IPS-NIHi11 (cell line): Measurements from ENCODE around the gene AP1B1.

Source experiments
- DNase-seq: peaks from one replicate; pipeline ENCODE4 v3.0.0; 2012; ENCODE audit warnings: mixed read lengths, low spot score

Gene AP1B1

DNA sequence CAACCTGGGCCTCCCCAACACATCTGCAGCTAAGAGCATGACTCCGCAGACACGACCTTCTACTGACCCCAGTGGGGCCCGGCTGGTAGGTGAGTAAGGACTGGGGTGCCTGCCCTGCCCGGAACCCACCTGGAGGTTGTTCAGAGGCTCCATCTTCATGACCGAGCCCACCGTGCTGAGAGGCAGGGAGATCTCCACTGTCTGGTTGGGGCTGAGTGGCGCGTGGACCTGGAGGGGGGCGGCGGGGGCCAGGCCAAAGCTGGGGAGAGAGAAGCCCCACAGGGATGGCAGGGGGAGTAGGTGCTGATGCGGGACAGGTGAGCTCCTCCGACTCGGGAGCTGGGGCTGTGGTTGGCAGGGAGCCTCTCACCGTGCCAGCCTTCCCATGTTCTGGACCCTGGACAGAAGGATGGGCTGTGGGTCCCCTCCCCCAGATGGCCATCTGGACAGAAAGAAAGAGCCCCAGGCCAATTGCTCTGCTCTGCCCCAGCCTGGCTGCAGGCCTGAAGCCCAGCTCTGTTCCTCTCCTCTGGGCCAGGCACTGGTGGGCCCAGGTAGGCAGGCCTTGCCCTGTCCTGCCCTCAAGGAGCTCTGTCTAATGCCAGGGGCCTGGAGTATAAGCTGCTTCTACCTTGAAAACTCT, 56.6 kb downstream of the AP1B1 start:
- no peak for DNase-seq

DNA sequence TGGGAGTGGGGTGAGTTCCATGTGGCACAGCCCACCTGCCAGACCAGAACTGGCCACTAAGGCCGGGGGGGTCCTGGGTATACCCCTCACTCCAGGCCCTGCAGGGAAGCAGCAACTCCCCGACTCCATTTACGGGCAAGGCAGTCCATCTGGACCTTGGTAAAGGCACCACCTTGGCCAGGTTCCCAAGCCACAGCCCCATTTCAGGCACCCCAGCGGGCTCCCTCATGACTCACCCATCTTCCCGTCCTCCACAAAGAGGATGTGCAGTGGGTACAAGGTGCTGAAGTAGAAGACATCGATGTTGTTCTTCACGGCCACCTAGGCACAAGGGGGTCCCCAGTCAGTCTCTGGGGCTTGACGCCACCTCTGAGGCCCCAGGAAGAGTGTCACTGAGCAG, 57.2 kb downstream of the AP1B1 start:
- DNase-seq = no peak

DNA sequence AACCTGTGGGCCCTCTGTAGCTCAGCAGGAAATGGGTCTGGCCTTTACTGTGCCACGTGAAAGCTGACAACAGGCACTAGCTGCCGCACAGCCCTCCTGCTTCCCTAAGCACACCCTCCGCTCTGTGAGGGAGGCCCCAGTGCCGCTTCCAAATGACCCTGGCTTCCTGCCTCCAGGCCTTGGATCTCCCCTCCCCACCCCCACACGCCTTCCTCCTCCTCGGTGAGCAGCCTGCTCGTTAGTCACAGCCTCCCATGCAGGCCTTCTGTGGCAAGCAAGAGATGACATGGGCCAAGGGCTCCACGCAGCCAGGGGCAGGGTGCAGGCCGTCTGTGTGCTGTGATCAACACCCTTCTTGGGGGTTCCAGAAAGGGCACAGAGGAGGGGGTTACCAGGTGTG, 57.6 kb downstream of the AP1B1 start:
- no peak for DNase-seq

DNA sequence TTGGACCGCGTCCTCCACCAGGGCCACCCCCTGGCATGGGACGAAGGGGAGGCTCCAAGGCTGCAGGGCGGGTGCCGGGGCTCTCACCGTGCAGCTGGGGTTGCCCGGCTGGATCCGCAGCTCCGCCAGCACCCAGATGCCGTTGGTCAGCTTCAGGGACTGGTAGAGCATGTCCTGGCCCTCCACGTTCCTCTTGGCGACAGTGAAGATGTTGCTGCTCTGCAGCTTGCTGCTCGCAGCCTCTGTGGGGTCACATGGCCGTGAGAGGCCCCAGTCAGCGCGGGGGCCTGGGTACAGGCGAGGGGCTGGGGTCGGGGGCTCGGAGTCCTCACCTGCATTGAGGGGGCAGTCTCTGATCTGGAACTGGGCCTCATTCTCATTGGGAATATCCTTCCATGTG, 58.1 kb downstream of the AP1B1 start:
- no peak for DNase-seq

DNA sequence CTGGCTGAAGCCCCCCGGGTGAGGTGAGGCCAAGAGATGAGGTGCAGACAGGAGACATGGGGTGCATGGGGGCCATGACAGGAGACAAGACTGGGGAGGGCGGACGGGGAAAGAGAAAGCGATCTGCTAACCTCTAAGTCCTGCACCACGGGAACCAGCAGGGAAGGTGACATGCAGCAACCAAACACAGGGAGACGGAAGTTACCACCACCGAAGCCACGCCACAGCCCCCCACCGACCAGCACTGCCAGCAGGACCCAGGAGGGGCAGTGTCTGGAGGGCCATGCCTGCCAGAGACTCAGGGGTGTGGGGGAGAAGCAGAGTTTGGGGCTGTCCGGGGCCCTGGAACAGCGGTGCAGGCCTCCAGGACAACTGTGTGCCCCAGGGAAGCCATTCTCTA, 58.8 kb downstream of the AP1B1 start:
- no peak for DNase-seq

DNA sequence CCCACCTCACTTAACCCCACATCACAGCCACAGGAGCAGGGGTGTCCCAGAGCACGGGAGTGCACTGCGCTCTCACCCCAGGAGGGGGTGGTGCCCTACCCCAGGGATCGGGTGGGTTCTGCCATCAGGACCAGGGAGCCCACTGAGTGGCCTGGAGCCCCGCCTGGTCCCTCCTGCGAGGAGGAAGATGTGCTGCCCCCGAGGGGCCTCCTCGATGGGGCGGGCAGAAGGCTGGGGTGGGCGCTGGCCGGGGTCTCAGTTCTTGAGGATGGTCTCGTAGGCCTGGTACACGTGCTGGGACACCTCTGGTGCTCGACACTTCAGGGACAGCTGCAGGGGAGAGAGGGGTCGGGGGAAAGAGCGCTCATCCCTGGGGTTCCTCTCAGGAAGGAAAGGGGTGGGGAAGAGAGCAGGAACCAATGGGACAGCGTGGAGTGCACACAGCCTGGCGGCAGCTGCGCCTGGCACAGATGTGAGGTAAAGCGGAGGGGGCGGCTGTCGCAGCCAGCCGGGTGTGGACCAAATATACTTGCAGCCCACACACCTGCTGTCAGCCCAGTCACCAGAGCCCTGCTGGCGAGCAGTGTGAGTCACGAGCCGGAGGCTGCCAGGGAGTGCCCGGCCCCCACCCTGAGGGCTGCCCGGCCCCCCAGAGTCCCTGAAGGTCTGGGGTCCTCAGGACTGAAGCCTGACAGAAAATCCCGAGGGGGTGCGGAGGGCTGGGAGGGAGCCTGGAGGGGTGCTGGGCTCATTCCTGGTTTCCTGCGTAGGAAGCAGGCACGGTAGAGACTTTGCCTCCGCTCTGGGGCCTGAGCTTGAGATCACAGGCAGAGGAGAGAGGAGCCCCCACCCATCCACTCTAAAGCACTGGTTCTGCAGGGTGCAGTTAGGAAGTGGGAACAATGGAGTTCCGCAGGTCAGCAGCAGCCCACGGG, 59.5 kb downstream of the AP1B1 start:
- no peak for DNase-seq

DNA sequence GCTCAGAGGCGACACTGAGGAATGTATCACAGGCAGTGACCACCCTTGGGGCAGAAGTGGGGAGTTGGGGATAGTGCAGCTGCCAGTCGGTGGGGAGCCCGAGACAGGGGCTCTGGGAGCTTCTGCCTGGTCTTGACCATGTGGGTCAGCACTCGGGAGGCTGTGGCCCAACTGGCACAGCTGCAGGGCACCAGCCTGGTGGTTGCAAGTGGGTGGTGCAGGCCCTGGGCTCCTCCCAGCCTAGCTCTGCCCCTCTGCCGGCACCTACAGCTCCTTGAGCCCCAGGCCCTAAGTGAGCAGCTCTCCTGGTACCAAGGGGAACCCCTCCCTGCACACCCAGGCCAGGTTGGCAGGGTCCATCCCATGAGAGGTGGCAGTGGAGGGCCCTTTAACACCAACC, 60.3 kb downstream of the AP1B1 start:
- DNase-seq = no peak

DNA sequence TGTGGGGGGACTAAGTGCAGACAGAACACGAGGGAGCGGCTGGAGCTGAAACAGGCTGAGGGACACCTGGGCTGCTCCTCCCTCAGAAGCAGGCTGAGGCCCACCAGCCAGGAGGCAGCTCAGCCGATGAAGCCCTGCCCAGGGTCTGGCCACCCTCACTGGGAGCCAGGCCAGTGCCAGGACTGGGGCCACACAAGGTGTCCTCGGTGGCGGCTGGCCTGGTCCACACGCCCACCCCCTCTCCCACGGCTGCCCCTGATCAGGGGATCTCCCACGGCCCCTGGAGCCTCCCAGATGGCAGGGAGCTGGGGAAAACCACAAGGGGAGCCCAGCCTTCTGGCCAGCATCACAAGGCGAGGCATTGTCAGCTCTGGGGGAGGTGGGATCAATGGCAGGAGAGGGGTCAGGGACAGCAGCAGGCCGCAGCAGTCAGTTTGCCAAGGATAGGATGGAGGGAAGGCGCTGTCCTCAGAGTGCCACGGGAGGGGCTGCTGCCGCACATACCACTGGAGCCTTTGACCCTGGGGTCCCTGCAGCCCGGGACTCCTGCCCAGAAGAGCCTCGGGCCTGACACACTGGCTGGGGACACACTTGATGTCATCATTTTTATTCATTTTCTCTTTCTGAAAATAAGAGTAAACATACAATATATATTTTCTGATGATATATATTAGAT, 61.1 kb downstream of the AP1B1 start:
- DNase-seq = no peak

DNA sequence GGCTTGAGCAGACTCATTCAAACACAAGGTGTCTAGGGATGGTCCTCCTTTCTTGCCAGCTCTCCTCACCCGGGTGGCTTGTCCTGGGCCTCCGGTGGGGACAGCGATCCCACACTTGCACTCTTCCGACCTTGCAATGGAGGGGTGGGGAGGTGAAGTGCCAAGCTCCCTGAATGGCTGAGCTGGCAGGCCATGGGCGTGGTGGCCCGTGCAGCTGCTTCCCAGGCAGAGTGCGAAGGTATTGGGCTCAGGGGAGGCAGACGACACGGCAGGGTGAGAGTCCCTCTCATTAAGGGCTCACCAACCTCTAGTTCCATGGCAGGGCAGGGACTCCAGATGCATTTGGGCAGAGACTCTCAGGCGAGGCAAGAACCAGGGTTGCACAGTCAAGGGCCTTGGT, 61.9 kb downstream of the AP1B1 start:
- DNase-seq = no peak

DNA sequence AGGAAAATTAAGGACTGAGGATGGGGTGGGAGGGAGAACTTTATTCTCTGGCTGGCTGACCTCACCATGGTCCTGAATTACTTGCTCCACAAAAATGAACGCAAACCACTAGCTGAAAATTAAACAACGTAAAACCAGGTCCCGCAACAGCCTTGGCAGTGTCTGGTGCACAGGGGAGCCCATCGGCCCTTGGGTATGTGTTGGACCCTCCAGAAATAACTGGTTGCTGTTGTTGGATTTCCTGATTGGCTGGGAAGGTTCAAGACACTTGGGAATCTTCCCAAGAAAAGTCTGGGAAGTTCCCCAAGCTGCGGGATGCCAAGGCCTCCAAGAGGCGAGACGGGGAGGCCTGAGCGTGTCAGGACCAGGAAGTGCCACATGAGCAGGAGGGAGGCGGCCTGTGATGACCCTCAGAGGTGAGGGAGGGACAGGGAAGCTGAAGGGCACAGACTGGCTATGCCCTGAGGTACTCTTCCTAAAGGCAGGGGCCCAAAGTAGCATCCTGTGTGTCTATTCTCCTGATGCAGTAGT, 62.5 kb downstream of the AP1B1 start:
- no peak for DNase-seq

DNA sequence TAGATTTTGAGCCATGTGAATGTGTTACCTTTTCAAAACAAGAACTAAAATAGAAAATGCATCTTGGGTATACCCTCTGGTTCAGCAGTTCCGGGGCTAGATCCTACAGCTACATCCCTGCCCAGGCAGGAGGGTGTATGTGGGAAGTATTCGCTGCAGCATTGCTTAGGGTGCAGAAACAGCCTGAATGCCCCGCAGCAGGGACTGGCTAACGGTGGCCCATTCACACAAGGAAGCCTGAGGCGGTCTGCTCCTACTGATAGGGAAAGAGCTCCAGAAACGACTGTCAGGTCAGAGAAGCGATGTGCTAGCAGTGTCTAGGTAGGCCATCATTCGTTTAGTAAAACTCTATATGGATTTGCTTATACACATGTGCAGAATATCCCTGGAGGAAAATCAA, 63.0 kb downstream of the AP1B1 start:
- no peak for DNase-seq

DNA sequence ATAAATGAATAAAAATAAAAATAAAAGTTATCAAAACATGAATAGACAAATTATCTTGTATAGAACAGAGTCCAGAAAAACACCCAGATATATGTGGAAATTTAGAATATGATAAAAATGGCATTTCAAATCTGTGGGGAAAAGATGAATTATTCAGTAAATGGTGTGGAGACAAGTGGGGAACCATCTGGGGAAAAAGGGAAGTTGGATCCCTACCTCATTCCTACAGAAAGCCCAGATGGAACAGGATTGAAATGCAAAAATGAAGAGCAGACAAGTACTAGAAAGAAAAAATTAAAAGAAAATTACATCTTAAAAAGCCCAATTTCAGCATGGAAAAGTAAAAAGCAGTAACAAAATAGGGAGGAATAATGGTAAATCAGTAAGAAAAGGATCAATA, 64.7 kb downstream of the AP1B1 start:
- DNase-seq = no peak

DNA sequence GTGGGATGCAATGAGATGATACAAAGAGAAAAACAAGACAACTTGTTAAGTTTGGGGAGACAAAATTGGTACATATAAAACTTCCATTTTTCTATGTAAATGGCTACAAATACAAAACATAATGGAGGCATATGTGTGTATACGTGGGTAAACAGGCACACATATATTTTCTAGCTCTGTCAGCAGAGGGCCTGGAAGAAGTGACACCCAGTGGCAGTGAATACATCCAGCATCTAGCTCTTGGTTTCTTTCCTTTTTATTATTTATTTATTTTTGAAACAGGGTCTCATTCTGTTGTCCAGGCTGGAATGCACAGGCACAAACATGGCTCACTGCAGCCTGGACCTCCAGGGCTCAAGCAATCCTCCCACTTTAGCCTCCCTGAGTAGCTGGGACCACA, 67.8 kb downstream of the AP1B1 start:
- DNase-seq = no peak

DNA sequence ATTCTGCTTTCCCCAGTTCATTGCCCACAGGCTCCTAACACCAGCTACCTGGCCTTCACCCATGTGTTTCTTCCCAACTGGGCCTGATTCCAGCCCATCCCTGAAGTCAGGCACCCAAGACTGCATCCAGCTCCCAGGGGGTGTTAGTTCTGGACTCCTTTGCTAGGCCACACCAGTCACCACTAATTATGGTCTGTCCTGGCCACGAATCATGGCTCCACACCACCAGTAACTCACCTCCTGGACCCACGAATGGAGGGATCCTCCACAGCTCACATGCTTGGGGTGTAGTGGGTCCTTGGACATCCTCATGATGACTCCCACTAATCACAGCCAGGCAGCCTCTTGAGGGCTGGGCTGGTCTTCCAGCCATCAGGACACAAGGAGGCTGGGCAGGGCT, 69.3 kb downstream of the AP1B1 start:
- no peak for DNase-seq

DNA sequence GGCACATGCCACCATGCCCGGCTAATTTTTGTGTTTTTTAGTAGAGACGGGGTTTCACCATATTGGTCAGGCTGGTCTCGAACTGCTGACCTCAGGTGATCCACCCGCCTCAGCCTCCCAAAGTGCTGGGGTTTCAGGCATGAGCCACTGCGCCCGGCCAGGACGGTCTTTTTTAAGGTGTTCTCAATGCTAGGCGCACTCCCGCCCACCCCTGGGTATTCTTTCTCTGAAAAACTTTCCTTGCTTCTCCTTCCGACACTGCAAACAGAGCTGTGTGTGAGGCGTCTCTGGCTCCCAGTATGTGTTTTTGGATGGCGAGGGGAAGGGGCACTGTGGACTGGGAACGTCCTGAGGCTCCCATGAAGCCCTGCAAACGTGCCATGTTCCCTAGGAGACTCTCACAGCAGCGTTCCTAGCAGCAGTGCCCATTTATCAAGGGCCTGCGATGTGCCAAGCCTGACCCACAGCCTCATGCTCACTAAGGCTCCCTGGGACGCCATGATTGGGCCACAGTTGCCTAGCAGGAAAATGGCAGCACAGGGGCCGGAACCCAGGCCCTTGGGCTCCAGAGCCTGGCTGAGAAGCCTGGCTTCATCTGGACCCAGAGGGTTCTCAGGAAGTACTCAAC, 70.4 kb downstream of the AP1B1 start:
- no peak for DNase-seq

DNA sequence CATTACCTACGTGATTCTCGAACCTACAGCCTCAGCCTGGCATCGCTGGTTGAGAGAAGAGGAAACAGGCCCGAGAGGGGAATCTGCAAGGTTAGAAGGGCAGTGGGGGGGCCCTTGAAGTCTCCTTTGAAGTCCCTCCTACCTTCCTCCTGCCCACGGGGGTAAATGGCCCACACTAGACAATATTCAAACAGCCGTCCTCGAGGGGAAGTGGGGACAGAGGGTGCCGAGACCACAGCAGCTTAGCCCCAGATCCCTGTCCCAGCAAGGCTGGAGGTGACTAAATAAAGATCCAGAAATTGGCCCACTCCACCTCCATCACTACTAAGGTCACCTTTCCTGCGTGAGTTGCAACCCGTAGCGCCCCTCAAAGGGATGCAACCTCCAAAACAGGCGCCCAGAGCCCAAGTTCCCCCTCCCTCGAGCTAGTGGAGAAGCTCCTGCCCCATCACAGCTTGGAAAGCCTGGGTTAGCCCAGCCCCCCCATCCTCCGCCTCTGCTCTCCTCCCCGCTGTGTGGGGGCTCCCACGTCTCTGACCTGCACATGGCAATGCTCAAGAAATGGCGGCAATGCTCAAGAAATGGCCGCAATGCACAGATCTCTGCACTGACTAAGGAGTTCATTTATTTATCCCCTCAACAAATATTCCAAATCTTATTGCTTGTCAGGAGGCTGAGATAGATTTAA, 72.1 kb downstream of the AP1B1 start:
- no peak for DNase-seq

DNA sequence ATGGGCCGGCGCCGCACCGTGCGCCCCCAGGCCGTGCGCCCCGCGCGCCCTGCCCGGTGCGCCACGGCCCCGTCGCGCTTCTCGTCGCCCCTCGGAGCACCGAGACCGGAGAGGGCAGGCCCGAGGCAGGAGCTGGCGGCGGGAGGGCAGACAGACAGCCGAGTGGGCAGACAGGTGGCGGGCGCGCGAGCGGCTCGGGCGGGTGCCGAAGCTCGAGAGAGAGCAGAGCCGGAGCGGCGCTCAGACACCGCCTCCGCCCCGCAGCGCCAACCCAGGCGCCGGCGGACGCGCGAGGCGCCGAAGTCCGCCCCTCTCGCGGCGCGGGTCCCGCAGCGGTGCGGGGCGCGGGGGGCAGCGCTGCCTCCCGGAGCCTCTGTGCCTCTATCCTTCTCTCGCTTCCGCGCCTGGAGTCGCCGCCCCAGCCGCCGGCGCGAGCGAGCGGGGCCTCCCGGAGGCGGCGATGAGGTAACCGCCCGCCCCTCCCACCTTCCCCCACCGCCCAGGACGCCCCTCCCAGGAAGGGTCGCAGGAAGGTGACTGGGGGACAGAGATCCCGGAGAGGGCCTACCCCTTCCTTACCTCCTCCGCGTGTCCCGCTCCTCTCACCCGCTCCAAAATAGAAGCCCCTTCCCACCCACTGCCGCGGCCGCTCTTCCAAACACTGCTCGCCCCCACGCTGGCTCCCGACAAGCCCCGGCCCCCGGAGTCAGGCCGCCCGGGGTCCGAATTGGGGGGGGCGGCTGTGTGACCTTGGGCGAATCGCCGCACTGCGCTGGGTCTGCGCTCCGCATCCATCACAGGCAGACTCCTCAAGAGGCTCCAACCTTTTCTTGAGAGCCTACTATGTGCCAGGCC, 72.9 kb downstream of the AP1B1 start, which contains the start of gene RASL10A:
RASL10A (minus strand) TSS at position 412 of the 855 bp plus-strand sequence. CDS start 451 bp downstream, outside the sequence.
- peak; percentile 77 for DNase-seq

DNA sequence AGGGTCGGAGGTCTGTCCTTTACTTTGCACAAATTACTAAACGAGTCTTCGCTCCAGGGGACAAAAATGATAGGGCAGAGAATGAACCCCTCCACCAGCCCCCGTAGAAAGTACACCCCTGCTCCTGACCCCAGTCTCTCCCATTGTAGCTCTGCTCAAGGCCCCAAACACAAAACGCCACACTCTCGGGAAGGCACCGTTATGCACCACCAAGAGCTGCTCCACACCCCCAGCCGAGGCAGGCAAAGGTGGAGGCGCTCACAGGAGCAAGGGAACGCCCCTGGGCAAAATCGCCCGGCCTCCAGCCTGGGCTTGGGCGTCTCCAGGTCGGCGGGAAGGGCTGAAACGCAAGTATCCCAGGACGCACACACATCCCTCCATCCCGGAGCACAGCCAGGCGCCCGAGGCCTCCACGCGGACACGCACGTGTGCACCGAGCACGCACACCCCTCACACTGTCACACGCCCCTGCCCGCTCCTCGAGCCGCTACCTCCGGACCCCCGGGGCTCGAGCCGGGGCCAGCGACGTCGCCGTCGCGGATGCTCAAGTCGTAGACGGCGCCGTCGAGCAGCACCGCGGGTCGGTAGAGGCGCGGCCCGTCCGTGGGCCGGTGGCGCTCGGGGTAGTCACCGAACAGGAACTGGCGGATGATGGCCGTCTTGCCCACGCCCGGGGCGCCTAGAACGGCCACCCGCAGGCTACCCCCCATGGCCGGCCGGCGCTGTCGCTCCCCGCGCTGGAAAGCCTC, 73.7 kb downstream of the AP1B1 start:
- peak; percentile 57 for DNase-seq

DNA sequence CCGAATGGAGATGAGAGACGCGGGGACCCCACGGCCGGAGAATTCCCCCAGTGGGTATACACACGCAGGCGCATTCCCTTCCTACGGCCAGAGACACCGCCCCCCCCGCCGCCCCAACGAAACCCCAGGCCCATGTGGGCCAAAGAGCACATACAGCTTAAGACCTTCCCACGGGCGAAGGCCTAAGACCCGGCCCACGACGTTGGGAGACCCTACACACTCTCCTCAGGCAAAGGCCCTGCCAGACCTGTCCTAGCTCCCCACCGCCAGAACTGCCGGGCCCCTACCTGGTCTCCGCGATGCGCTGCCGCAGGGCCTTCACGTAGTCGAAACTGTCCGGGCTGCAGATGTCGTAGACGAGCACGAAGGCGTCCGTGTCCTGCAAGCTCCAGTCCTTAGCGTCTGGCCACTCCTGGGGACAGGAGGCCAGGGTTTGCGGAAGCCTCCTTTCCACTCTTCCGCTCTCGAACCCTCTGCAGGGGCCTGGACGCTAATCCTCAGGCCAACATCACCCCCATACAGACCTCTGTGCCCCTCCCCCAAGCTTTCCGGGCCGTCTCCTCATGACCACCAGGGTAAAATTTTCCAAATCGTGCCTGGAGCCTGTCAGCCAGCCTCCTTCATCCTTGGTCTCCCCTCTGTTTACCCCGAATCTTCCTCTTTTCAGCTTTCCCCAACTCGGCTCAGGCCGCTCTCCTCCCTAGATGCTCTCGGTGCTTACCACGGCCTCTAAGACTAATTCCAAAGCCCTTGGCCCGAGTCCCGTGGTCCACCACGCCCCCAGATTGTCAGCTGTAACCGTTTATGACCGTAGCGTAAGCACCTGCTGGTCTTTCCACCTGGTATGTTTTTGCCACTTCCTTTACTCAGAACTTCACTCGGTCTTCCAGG, 74.5 kb downstream of the AP1B1 start:
- peak; percentile 17 for DNase-seq
